Pancreas (tissue), 10 donors: ENCODE results near the gene PLEKHH3. TPM values are rescaled to one million over a fixed set of nuclear protein-coding genes. Genes with fewer than 3 reads are reported as not detected.
A peak's percentile ranks its signal among the peaks of the same experiment; 100 is the strongest.

Source experiments
- ATAC-seq, 4 donors: fragments of 200-7000 bp; cut with Tn5 transposase; one replicate each; pipeline versions ENCODE4 v1.8.0 to v1.9.1; 2020; ENCODE audit warnings: mild to moderate bottlenecking in 4 of 4, moderate library complexity in 4 of 4
- DNase-seq, 6 donors: peaks; one replicate each; pipeline ENCODE4 v3.0.0-alpha.2; 2020
- FAIRE-seq: peaks from 2 replicates; lab custom pipeline; 2012; peaks lifted over from hg19 to GRCh38; lab: Jason Lieb, UNC
- H3K27ac ChIP-seq, 4 donors: fragments of 200-600 bp; sonication (generic); 1 replicate in 3 of 4; 2 replicates in 1 of 4; pipeline versions ENCODE4 v1.5.0 to v1.8.0; 2020
- H3K27me3 ChIP-seq, 4 donors: fragments of 200-600 bp; one replicate each; pipeline ENCODE4 v1.8.0; 2021
- H3K36me3 ChIP-seq, 3 donors: fragments of 200-600 bp; sonication (generic) in 1 of 3; one replicate each; pipeline versions ENCODE4 v1.5.0 to v1.8.0; 2020 to 2021
- H3K4me1 ChIP-seq, 3 donors: fragments of 200-600 bp; one replicate each; pipeline ENCODE4 v1.8.0; 2021
- H3K4me3 ChIP-seq, 4 donors: fragments of 200-600 bp; sonication (generic) in 2 of 4; one replicate each; pipeline versions ENCODE4 v1.5.0 to v1.8.0; 2020 to 2021
- H3K9me3 ChIP-seq, 4 donors: fragments of 200-600 bp; one replicate each; pipeline ENCODE4 v1.8.0; 2021
- CTCF ChIP-seq, 4 donors: fragments of 200-600 bp; sonication (generic) in 3 of 4; IDR thresholded peaks; one replicate each; pipeline versions ENCODE4 v1.5.0 to v1.8.0; 2021; ENCODE audit warnings: antibody characterized with exemption in 4 of 4
- WGBS, 2 donors: extraction: QIAGEN DNeasy Blood & Tissue Kit; methylation state at CpG; one replicate each; pipeline ENCODE4 v1.1.7; 2013; 5-methylcytosine and 5-hydroxymethylcytosine counted together
- intact Hi-C, 3 donors: fragments of 100-400 bp; cut with DNase I; formaldehyde crosslinking; loops; one replicate each; pipeline versions ENCODE4 v1.11.1 to v1.14.2; 2022
- polyA plus RNA-seq, 2 donors: library from polyadenylated mRNA; stranded (reverse); fragments of 200-250 nt; gene quantifications; one replicate each; pipeline ENCODE4 v1.2.3, GENCODE V29; 2013
- total RNA-seq, 6 donors: library from RNA; stranded (reverse); fragmentation: NEBNext Ultra II Directional in 4 of 6; extraction: Animal tissue kit (Norgen Biotek cat#: 25700) in 4 of 6; gene quantifications; one replicate each; pipeline versions ENCODE4 v1.2.1 to v1.2.4, GENCODE V29; 2021 to 2023
- donor health status: healthy with polysubstance abuse.
- donor health status: DM: no; HTN: no; CAD: no; lungs with moderate emphysema.
- donor health status: DM: no; HTN: no; CAD: no.
- donor health status: control.
- donor health status: control.
- donor health status: Bipolar disorder and iron deficiency.
- donor health status: DM: yes; HTN: yes; CAD: no.
- donor health status: DM: no; HTN: no; CAD: no.
- donor health status: DM: no; HTN: no; CAD: no.
- donor health status: DM: yes; HTN: yes; CAD: no.

Gene PLEKHH3
- total and polyA plus RNA-seq, 8 donors, result 24.7 to 215 (median 59.0) TPM

- WGBS, 2 donors, result 59 to 84% methylated on average over 2 of the region's 2 CpGs
- TF ChIP-seq CTCF (IDR thresholded peaks at IDR 0.05), result no peak
- FAIRE-seq (no peak), DNase-seq (no peak), ATAC-seq (peak in 3 of 4 donors; percentile 19 to 42 (median 37))
- no peaks in the 10 kb centered on the region for H3K9me3 ChIP-seq
- no peak overlapping the region for H3K27ac ChIP-seq
- H3K4me1 ChIP-seq, result no peaks in the 10 kb centered on the region
- intact Hi-C loops, result no loop called here
- H3K4me3 ChIP-seq, result no peak overlapping the region
- H3K27me3 ChIP-seq, result no peaks in the 10 kb centered on the region
- H3K36me3 ChIP-seq, result peaks cover 0 to 13% (median 6%) of the 10 kb centered on the region in 3 donors
These were observed 22.1 kb upstream of the PLEKHH3 start for GRCh38 chr17:42698736-42699414.

- H3K4me3 ChIP-seq, result no peak overlapping the region
- H3K36me3 ChIP-seq, result no peaks in the 10 kb centered on the region
- no peaks in the 10 kb centered on the region for H3K27me3 ChIP-seq
- intact Hi-C loops, result no loop called here
- H3K4me1 ChIP-seq, result no peaks in the 10 kb centered on the region
- H3K9me3 ChIP-seq, result no peaks in the 10 kb centered on the region
- ATAC-seq (no peak), FAIRE-seq (no peak), DNase-seq (peak in 1 of 6 donors; percentile 11)
- no peak overlapping the region for H3K27ac ChIP-seq
- no peak for TF ChIP-seq CTCF (IDR thresholded peaks at IDR 0.05)
- 87 to 88% methylated on average over 19 of the region's 19 CpGs for WGBS, 2 donors
These were observed 20.5 kb upstream of the PLEKHH3 start for GRCh38 chr17:42697108-42697811.

GRCh38 chr17:42695500-42695899, 18.7 kb upstream of the PLEKHH3 start:
- H3K9me3 ChIP-seq, result no peaks in the 10 kb centered on the region
- intact Hi-C loops, result no loop called here
- 89 to 91% methylated on average over 20 of the region's 20 CpGs for WGBS, 2 donors
- no peaks in the 10 kb centered on the region for H3K27me3 ChIP-seq
- ATAC-seq (no peak), DNase-seq (peak in 1 of 6 donors; percentile 45), FAIRE-seq (no peak)
- no peak overlapping the region for H3K4me3 ChIP-seq
- H3K36me3 ChIP-seq, result no peaks in the 10 kb centered on the region
- no peak overlapping the region for H3K27ac ChIP-seq
- no peaks in the 10 kb centered on the region for H3K4me1 ChIP-seq
- no peak for TF ChIP-seq CTCF (IDR thresholded peaks at IDR 0.05)

GRCh38 chr17:42694524-42694923, 17.7 kb upstream of the PLEKHH3 start:
- FAIRE-seq, result no peak
- intact Hi-C loops, result no loop called here

More at GRCh38 chr17:42694524-42694923, 17.7 kb upstream of the PLEKHH3 start:
- Histone ChIP-seq H3K9me3 (no peaks in the 10 kb centered on the region), H3K36me3 (no peaks in the 10 kb centered on the region), H3K27ac (no peak overlapping the region), H3K4me1 (no peaks in the 10 kb centered on the region), H3K4me3 (no peak overlapping the region), H3K27me3 (no peaks in the 10 kb centered on the region)
- 89 to 91% methylated on average over 3 of the region's 3 CpGs for WGBS, 2 donors
- ATAC-seq (no peak), DNase-seq (no peak)
- no peak for TF ChIP-seq CTCF (IDR thresholded peaks at IDR 0.05)
